Nephron (organoid): ENCODE data around the gene LPCAT1.

Source experiments
- H3K27ac Mint-ChIP-seq, 3 experiments: 2 replicates each; pipeline ENCODE4 v1.8.0; 2020; ENCODE audit warnings: mixed read lengths in 3 of 3, mild to moderate bottlenecking in 2 of 3, moderate library complexity in 1 of 3
- H3K27me3 Mint-ChIP-seq: 2 replicates; pipeline ENCODE4 v1.8.0; 2021; ENCODE audit warnings: low read depth, mild to moderate bottlenecking, moderate library complexity, mixed read lengths
- H3K36me3 Mint-ChIP-seq: 2 replicates; pipeline ENCODE4 v1.8.0; 2020; ENCODE audit warnings: low read depth, mixed read lengths
- H3K4me1 Mint-ChIP-seq: 2 replicates; pipeline ENCODE4 v1.8.0; 2020; ENCODE audit warnings: mixed read lengths
- H3K4me3 Mint-ChIP-seq, 3 experiments: 2 replicates each; pipeline ENCODE4 v1.8.0; 2020; ENCODE audit warnings: mild to moderate bottlenecking in 3 of 3, mixed read lengths in 3 of 3, moderate library complexity in 2 of 3
- H3K9me3 Mint-ChIP-seq: 2 replicates; pipeline ENCODE4 v1.8.0; 2020; ENCODE audit warnings: mixed read lengths
- TF ChIP-seq, protein P1 (sequence below), 3 experiments: fragments of 200-600 bp; sonication (generic); IDR thresholded peaks; one replicate each; pipeline ENCODE4 v1.5.0; 2021; ENCODE audit warnings: antibody characterized with exemption in 3 of 3; ENCODE audit not compliant: unreplicated experiment in 3 of 3

Gene LPCAT1

DNA sequence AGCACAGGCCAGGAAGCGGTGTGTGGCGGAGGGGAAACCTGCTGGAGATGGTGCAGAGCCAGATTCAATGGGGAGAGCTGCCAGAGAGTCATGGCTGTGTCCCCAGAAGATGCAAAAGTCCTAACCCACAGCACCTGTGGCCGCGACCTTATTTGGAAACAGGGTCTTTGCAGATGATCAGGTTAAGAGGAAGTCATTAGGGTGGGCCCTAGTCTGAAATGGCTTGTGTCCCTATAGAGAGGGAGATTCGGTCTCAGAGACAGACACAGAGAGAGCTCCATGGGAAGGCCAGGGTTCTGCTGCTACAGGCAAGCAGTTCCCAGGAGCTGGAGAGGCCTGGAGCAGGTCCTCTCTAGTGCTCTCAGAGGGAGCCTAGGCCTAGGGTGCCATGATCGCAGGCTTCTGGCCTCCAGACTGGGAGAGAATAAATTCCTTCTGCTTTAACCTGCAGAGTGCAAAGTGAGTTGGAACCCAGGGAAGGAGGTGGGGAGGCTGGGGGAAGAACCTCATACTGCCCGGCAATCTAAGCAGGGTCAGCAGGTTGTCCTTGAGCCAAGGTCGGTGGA is 1.9 kb upstream of the LPCAT1 start:
- H3K27me3 Mint-ChIP-seq = peaks cover 14% of the 10 kb centered on the region
- TF ChIP-seq, protein P1, sequence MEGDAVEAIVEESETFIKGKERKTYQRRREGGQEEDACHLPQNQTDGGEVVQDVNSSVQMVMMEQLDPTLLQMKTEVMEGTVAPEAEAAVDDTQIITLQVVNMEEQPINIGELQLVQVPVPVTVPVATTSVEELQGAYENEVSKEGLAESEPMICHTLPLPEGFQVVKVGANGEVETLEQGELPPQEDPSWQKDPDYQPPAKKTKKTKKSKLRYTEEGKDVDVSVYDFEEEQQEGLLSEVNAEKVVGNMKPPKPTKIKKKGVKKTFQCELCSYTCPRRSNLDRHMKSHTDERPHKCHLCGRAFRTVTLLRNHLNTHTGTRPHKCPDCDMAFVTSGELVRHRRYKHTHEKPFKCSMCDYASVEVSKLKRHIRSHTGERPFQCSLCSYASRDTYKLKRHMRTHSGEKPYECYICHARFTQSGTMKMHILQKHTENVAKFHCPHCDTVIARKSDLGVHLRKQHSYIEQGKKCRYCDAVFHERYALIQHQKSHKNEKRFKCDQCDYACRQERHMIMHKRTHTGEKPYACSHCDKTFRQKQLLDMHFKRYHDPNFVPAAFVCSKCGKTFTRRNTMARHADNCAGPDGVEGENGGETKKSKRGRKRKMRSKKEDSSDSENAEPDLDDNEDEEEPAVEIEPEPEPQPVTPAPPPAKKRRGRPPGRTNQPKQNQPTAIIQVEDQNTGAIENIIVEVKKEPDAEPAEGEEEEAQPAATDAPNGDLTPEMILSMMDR (IDR thresholded peaks at IDR 0.05; ENCODE audit: unreplicated experiment in 3 of 3) = no peak

DNA sequence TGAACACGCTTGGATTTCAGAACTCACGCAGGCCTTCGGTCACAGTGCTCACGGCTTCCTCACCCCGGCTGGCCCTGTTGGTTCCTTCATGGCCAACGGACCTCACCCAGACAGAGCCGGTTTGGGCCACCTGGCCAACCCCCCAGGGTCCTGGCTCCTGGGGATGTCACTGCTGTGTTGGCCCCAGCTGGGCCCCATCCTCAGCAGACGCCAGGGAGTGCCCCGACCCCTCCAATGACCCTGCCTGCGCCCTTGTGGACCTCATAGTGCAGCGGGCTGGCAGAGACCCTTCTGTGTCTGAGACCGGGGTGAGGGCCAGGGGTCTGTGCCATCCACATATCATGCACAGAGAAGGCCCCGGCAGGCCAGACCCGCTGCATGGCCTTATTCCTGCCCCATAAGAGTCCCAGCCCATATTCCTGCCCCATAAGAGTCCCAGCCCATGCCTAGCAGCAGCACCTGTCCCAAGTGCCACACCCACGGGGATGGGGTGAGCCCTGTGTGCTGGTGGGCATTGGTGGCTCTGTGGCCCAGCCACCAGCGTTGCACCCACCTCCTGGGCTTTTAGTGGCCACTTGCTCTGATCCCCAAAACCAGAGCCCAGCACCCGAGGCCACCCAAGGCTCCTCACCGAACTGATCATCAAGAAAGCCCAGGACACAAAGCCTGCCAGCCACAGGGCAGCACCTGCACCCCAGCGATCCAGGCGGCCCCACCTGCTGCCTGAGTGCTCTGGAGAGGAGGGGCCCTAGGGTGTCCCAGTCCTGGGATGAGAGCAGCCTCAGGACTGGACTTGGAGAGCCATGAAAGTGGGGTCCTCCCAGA is 1.3 kb upstream of the LPCAT1 start:
- Mint-ChIP-seq H3K4me3 (peak overlapping the region; percentile 72 to 74 (median 73)), H3K27ac (peak overlapping the region in 1 of 3 experiments; percentile 28), H3K9me3 (no peaks in the 10 kb centered on the region), H3K36me3 (no peaks in the 10 kb centered on the region), H3K27me3 (peaks cover 10% of the 10 kb centered on the region), H3K4me1 (peaks cover 20% of the 10 kb centered on the region)
- TF ChIP-seq, protein P1 (IDR thresholded peaks at IDR 0.05; ENCODE audit: unreplicated experiment in 3 of 3) = no peak

More for the DNA sequence above, 1.9 kb upstream of the LPCAT1 start:
- peak overlapping the region in 2 of 3 experiments; percentile 28 to 61 for H3K27ac Mint-ChIP-seq
- H3K4me1 Mint-ChIP-seq = peaks cover 20% of the 10 kb centered on the region
- H3K36me3 Mint-ChIP-seq = no peaks in the 10 kb centered on the region
- H3K4me3 Mint-ChIP-seq = peak overlapping the region; percentile 42 to 73 (median 60)
- H3K9me3 Mint-ChIP-seq = no peaks in the 10 kb centered on the region

DNA sequence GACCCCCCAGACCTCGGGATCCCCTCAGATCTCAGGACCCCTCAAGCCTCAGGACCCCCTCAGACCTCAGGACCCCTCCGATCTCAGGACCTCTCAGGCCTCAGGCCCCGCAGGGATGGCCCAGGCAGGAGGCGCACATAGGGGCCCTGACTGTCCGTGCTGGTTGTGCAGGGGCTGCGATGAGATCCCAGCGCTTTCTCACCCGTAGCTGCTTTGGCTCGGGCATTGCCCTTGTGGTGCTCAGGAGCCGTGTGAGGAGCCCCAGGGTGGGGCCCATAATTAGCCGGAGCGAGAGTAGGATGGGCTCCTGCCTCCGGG is 680 bp upstream of the LPCAT1 start:
- Mint-ChIP-seq H3K4me1 (peaks cover 20% of the 10 kb centered on the region), H3K36me3 (peaks cover under 1% of the 10 kb centered on the region), H3K27me3 (peaks cover 8% of the 10 kb centered on the region), H3K4me3 (peak overlapping the region; percentile 72 to 74 (median 73)), H3K27ac (no peak overlapping the region), H3K9me3 (no peaks in the 10 kb centered on the region)
- TF ChIP-seq, protein P1 (IDR thresholded peaks at IDR 0.05; ENCODE audit: unreplicated experiment in 3 of 3) = no peak

DNA sequence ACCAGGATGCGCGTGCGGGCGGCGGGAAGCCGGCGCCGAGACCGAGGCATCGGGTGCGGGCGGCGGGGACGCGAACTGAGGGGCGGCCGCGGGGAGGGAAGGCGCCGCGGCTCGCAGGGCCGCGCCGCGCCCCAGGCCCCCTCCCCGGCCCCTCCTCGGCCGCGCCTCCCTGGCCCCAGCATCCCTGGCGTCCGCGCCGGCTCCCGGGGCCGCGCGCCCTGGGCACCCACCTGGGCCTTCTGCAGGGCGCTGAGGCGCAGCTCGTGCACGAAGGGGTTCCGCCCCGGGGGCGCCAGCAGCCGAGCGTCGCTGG is 324 bp downstream of the LPCAT1 start:
- peak overlapping the region in 1 of 3 experiments; percentile 64 for H3K4me3 Mint-ChIP-seq
- TF ChIP-seq, protein P1 (IDR thresholded peaks at IDR 0.05; ENCODE audit: unreplicated experiment in 3 of 3) = no peak
- peaks cover 8% of the 10 kb centered on the region for H3K36me3 Mint-ChIP-seq

DNA sequence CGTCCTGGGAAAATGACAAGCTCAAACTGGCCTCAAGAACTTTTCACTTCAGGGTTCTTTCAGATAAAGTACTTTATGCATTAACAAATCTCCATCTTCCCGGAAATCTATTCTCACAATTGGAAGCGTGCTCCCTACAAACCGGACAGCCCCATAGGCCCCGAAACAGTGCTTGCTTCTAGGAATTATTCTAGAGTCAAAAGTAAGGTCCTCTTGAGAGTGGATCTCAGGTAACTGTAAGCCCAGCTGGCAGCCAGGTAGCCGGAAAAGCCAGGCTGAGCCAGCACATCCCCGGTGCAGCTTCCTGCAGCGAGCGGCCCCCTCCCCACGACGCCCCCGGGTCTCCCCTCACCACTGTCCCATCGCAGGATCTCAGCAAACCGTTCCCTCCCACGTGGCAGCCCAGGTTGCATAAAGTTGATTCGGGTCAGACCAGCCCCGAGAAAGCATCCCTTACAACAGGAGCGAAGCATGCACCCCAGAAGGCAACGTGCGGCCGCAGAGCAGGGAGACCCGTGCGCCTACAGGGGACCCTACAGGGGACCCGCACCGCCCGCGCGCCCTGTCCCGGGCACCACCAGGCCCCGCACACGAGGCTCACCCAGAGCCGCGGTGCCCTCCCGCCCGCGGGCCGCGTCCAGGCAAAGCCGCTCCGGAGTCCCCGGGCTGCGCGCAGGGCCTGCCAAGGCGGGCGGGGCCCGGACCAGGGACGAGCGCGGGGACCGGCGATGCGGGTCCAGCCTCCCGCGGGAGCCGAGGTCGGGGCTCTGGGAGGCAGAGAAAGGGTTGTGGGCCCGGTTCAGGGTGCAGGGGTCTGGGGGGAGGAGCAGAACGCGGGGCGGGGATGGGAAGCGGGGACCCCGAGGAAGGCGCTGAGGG is 920 bp downstream of the LPCAT1 start:
- Mint-ChIP-seq H3K9me3 (no peaks in the 10 kb centered on the region), H3K4me1 (peaks cover 20% of the 10 kb centered on the region), H3K36me3 (peaks cover 8% of the 10 kb centered on the region), H3K4me3 (peak overlapping the region; percentile 86 to 92 (median 91)), H3K27ac (peak overlapping the region in 2 of 3 experiments; percentile 51 to 82), H3K27me3 (no peaks in the 10 kb centered on the region)
- TF ChIP-seq, protein P1 (IDR thresholded peaks at IDR 0.05; ENCODE audit: unreplicated experiment in 3 of 3) = no peak

More for the DNA sequence above, 324 bp downstream of the LPCAT1 start:
- H3K27me3 Mint-ChIP-seq = peaks cover 3% of the 10 kb centered on the region
- no peak overlapping the region for H3K27ac Mint-ChIP-seq
- no peaks in the 10 kb centered on the region for H3K9me3 Mint-ChIP-seq
- peaks cover 20% of the 10 kb centered on the region for H3K4me1 Mint-ChIP-seq
